Measurements from ENCODE around the gene PDE6B. TPM values are rescaled to one million over a fixed set of nuclear protein-coding genes. Genes with fewer than 3 reads are reported as not detected.

Gene PDE6B
- total RNA-seq, 1 donor from 2014 or later, result 1.7 TPM

DNA sequence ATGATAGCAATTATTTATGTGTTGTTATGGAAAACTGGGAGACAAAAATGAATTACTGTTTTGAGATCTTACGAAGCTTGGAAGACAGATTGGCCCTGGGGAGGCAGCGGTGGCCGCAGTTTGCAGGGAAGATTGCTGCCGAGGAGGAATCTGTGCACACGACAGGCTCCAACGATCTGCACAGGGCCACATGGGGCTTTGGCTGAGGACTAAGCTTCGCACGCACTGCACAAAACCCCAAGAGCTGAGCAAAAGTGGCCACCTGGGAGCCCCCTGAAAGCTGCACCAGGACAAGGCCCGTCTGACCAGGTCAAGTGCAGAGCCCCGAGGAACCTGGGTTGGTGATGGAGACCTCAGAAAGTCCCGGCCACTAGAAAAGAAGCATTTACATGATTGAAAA lies 5.2 kb upstream of the PDE6B start:
- intact Hi-C loops (cut with DNase I), result no loop called here
- DNase-seq (ENCODE audit: missing footprints) (no peak), ATAC-seq (no peak)

GRCh38 chr4:620851-621261 lies 4.5 kb upstream of the PDE6B start:
- intact Hi-C loops (cut with DNase I), result no loop called here
- ATAC-seq, result no peak
- no peak for DNase-seq (ENCODE audit: missing footprints)

DNA sequence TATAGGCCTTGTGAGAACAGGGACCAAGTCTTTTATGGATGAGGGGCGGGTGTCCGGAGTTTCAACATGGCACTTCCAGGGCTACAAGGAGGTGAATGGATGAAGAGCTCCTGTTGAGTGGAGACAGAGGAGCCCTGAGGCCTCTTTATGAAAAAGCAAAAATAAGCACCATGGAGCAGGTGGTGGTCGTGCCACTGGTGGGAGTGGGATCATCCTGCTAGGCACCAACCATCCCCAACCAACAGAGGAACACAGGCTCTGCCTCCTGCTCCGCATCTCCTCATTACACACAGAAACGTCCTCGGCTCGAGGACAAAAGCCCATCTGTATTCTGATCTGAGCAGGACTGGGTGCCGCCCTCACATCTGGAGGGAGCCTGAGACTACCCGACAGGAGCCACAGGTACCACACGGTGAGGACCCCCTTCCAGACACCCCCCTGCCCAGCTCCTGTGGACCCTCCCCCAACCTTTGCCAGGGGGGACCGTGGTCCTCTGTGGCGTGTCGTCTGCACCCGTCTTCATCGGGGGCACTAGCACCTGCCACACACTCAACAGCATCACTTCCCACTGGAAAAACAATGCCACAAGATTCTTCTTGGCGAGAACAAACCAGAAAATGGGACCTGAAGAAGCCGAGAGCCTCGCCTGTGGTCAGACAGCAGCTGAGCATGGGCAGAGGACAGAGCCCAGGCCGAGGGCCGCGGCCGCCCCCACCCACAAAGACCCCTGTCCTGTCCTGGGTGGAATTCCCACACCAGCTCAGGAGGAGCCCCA lies 3.9 kb upstream of the PDE6B start:
- no peak for DNase-seq (ENCODE audit: missing footprints)
- no peak for ATAC-seq
- intact Hi-C loops (cut with DNase I), result no loop called here

GRCh38 chr4:622071-622995 lies 3.0 kb upstream of the PDE6B start:
- ATAC-seq (no peak), DNase-seq (ENCODE audit: missing footprints) (no peak)
- intact Hi-C loops (cut with DNase I), result no loop called here

- no peak for ATAC-seq
- intact Hi-C loops (cut with DNase I), result no loop called here
- no peak for DNase-seq (ENCODE audit: missing footprints)
These were observed 2.1 kb upstream of the PDE6B start for GRCh38 chr4:622996-623913.

- ATAC-seq, result no peak
- no peak for DNase-seq (ENCODE audit: missing footprints)
- intact Hi-C loops (cut with DNase I), result no loop called here
These were observed 1.3 kb upstream of the PDE6B start for GRCh38 chr4:623914-624566.

GRCh38 chr4:625631-626161 lies 323 bp downstream of the PDE6B start:
- intact Hi-C loops (cut with DNase I), result no loop called here
- no peak for DNase-seq (ENCODE audit: missing footprints)
- ATAC-seq, result no peak

DNA sequence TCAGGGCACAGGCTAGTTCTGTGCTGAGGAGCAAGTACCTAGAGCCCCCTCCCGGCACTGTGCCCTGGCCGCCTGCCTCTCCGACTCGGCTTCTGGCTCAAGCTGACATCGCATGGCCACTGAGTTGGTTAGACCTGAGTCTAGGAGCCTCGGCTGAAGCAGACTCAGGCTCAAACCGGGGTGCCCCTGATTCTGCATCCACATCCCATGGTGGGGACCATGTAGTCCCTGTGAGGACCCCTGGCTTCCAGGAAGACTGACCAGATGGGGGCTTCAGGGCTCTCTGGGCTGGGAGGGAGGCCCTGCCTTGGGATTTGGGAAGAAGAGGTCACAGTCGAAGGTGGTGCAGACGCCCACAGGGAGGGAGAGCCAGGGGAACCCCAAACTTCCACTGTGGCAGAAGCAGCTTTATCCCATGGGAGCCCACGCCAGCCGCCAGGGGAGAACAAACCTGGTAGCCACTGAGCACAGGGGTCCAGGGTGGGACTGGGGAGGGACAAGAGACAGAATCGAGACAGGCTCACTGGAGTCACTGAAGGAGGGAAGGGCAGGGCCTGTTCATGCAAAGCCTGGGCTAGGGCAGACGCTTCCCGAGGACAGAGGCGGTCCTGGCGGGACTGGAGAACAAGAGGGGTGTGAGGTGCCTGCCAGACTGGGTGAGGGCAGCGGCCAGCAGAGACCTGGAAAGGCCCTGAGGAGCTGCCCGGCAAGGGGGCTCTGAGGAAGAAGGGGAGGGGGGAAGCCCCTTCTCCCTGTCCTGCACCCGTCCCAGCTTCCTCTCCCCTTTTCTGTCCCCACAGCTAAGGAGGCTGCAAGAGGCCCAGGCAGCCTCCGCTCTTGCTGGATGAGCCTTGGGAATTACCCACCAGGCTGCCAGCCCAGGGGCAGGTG lies 1.1 kb downstream of the PDE6B start:
- intact Hi-C loops (cut with DNase I), result no loop called here
- ATAC-seq, result no peak
- no peak for DNase-seq (ENCODE audit: missing footprints)

DNA sequence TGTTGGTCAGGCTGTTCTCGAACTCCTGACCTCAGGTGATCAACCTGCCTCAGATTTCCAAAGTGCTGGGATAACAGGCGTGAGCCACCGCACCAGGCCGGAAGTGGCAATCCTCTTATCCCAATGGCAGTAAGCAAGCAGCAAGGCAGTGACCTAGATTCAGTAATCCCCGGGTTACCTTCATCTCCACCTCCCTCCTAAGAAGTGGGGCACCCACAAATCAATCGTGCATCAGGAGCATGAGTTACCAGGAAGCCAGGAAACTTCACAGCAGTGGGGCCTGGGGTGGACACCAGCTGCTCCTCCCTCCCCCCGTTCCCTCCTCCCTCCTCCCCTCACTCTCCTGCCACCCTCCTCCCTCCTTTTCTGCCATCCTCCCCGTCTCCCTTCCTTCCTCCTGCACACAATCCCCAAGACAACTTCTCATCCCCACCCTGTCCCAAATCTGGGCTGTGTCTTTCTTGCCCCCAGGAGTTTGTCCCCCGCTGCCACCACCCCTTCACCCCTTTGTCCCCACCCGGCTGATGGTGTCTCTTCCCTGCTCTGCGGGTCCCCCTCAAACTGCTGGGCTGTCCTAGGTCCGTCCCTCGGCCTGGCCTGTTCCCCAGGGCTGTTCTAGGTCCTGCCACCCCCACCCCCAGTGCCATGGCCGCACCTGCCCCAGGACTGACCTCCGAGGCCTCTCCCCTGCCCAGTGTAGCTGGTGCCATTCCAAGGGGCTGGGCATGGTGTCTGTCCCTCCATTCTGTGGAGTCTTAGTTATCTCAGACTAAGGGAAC lies 2.2 kb downstream of the PDE6B start:
- ATAC-seq (no peak), DNase-seq (ENCODE audit: missing footprints) (no peak)
- intact Hi-C loops (cut with DNase I), result no loop called here

DNA sequence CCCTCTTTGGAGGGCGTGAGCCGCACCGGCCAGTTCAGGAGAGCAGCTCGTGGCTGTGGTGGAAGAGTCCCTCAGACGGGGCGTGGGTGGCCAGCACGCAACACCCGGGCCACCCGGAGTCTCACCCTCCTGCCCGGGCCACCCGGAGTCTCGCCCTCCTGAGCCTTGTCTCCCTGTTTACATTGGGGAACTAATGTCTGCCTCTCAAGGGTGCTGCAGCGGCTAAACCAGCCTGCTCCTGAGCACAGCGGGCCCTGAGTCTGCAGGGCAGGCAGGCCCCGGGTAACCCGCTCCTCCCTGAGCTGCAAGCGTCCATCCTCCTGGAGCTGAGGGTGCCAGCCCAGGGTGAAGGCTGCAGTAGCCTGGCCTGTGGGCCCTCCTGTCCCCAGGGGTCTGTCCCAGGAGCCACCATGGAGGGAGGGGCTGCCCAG lies 3.0 kb downstream of the PDE6B start:
- ATAC-seq (no peak), DNase-seq (ENCODE audit: missing footprints) (no peak)
- intact Hi-C loops (cut with DNase I), result no loop called here

DNA sequence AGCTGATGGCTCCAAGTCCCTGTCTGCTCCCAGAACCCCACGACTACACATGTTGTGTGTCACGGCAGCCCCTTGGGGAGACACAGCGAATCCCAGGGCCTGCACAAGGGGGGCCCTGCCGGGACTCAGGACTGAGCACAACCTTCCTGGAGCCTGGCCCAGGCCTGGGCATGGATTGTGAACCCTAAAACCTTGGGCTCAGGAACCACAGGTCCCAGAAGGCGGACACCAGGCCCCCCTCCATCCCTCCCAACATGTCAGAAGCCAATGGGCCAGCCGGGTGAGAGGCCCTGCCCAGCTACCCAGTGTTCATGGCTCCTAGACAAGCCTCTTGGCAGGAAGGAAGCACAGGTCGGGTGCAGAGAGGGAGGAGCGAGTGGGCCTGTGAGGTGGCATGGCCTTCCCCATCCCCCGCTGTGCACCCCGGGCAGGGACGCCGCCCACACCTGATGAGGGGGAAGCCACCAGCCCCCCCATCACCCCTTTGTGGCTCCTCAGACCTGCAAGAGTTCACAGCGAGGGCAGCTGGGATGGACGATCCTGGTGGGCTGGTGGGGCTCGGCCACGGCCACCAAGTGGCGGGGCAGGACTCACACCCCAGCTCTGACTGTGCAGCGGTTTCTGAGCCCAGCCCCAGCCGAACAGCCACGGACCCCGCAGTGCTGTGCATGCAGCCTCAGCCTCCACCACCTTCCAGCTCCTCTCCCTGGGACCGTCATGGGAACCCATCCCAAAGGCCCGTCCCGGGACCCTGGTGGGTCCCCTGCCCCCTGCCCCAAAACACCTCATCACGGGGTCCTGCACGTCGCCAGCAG lies 3.7 kb downstream of the PDE6B start:
- no peak for ATAC-seq
- DNase-seq (ENCODE audit: missing footprints), result no peak
- intact Hi-C loops (cut with DNase I), result no loop called here

DNA sequence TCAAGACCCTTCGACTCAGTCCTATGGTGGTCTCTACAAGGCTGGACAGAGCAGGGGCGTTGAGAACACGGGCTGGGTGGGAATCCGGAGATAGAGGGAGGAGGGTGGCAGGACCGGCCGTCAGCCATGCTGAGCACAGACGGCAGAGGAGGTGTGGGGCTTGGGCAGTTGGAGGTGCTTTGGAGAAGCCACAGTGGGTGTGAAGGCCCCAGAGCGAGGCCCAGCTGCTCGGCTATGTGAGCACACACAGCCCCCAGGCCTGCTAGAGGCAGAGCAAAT lies 4.2 kb downstream of the PDE6B start:
- intact Hi-C loops (cut with DNase I), result no loop called here
- ATAC-seq, result no peak
- DNase-seq (ENCODE audit: missing footprints), result no peak

GRCh38 chr4:629915-630641 lies 4.7 kb downstream of the PDE6B start:
- no peak for ATAC-seq
- intact Hi-C loops (cut with DNase I), result no loop called here
- no peak for DNase-seq (ENCODE audit: missing footprints)

DNA sequence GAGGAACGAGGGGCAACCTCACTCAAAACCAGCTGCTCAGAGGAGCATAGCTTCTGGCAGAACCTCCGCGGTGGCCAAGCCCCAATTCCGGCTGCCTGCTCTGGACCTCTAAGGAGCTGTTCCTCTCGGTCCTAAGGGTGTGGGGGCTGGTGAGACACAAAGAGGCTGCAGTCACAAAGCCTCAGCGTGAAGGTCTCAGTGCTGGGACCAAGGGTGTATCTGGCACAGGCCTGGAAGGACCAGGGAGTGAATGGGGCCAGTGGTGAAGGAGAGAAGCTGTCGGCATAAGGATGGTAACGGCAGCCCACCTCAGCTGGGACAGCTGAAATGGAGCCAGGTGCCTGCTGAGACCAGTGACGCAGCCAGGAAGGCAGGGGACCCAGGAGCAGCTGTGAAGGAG lies 5.3 kb downstream of the PDE6B start:
- ATAC-seq (no peak), DNase-seq (ENCODE audit: missing footprints) (no peak)
- intact Hi-C loops (cut with DNase I), result no loop called here

- DNase-seq (ENCODE audit: missing footprints) (no peak), ATAC-seq (no peak)
- intact Hi-C loops (cut with DNase I), result no loop called here
These were observed 6.9 kb downstream of the PDE6B start for GRCh38 chr4:632196-632790.

Data from Right ventricle myocardium inferior (tissue), 1 donor.